GM12874 (cell line): ENCODE data around the gene ZNF484.

Experiments
- CTCF ChIP-seq: IDR thresholded peaks from 2 replicates; pipeline ENCODE4 v1.5.1; 2011; ENCODE audit warnings: low read depth, mild to moderate bottlenecking, control low read depth, low read length, moderate library complexity; ENCODE audit not compliant: insufficient read depth

The ZNF484 gene

GRCh38 chr9:92857236-92857635 lies 20.6 kb downstream of the ZNF484 start:
- TF ChIP-seq CTCF = no peak

- TF ChIP-seq CTCF = no peak
These were observed 24.1 kb downstream of the ZNF484 start for GRCh38 chr9:92853716-92854115.

GRCh38 chr9:92850898-92851297 lies 26.9 kb downstream of the ZNF484 start:
- TF ChIP-seq CTCF = no peak

GRCh38 chr9:92846662-92847145 lies 31.1 kb downstream of the ZNF484 start:
- TF ChIP-seq CTCF = no peak

- no peak for TF ChIP-seq CTCF
These were observed 40.6 kb downstream of the ZNF484 start for GRCh38 chr9:92837191-92837590.

- TF ChIP-seq CTCF = no peak
These were observed 48.4 kb downstream of the ZNF484 start for GRCh38 chr9:92829420-92829819.

- TF ChIP-seq CTCF = no peak
These were observed 56.9 kb downstream of the ZNF484 start for GRCh38 chr9:92820964-92821363.

- TF ChIP-seq CTCF = peak; percentile 25
These were observed 68.9 kb downstream of the ZNF484 start for GRCh38 chr9:92808726-92809451.
